HG02852 (cell line): ENCODE measurements around the gene OSBPL1A.

Experiments
- ATAC-seq: cut with Tn5 transposase; IDR thresholded peaks from one replicate; pipeline ENCODE4 v1.9.1; 2021; ENCODE audit warnings: mild to moderate bottlenecking, moderate library complexity; ENCODE audit not compliant: unreplicated experiment

OSBPL1A gene

DNA sequence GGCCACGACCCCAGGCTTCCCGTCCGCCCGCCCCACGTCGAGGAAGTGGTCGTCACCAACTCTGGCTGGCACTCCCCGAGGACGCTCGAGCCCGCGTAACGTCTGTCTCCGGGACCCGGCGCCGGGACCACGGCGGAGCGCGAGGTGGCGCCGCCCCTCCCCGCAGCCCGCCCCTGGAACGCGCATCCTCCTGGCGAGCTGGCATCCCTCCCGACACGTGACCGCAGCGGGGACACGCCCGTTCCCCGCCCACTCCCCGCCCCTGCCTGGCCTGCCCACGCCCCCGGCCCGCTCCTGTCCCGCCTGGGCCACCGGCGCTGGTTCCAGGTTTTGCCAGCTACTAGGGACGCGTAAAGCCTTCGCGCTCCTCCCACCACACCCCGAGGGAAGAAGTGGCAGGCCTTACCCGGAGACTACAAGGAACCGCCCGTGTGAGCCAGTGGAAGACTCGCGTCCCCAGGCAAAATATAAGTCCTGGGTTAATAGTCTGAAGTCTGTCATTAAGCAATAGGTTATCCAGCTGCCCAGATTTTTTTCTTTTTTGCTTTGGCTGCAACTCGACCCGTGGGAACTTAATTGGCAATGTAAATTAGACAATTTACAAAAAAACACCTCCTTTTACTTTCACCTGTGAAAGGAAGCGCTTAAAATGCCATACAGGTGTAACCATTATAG lies at the start of gene OSBPL1A:
TSS of gene OSBPL1A (minus strand) at position 131 of the 675 bp plus-strand sequence. CDS start 20,291 bp downstream, outside the sequence.
- no peak for ATAC-seq

DNA sequence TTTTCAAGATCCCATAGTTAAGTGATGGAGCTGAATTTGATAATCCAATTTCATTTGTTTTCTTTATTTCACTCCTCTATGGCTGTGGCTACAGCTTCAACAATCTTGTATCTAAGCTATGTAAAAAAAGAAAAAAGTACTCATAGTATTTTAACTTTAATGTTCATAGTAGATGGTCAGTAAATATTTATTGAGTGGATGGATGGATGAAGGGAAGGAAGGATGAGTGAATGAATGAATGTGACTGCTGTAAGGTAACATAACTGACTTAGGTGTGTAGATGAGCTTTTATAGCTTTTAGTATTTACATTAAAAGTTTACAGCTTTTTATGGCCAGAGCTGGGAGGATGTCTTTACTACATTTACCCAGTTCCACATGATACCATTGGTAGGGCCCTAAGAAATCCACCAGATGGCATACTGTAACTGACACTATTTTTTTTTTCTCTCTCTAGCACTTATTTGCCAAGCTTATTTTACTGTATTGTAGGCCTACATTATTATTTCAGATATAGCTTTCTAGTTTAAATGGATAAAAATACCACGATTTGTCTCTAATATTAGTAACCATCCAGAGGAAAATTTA lies 49.4 kb upstream of the OSBPL1A start:
- ATAC-seq = no peak

DNA sequence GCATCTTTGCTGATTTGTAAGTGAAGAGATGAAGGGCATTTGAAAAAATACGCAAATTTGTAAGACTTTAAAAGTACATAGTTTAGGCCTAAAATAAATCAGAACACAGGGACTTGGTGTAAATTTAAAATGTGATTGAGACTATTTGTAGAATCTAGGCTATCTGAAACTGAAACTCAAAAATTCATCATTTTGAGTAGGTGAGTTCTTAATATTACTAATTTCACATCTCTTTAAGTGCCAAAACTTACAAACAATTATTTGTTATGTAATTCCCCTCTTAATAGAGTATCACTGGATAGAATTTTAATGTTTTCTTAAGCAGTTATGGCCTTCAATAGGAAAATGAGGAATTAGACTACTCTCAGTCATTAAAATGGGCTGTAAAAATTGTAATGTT lies 48.8 kb upstream of the OSBPL1A start:
- peak; percentile 60 for ATAC-seq

DNA sequence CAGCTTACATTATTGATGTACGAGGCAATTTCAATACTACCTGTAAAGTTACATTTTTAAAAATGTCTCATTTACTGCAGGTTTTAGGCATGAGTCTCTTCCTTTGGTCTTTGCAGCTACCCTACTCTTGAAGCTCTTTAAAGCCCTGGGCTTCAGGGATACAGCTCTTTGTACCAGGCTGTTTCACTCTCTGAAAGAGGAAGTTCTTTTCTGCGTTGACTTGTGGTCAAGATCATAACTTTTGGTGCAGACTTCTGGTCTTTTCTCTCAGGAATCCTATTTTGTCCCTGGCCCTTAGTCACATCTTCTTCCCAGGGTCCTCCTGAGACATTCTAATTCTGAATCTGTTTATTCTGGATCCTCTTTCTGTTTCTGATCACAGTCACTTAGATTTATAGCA lies 46.2 kb upstream of the OSBPL1A start:
- peak; percentile 71 for ATAC-seq

GRCh38 chr18:24436939-24437338 lies 39.3 kb upstream of the OSBPL1A start:
- ATAC-seq = no peak

DNA sequence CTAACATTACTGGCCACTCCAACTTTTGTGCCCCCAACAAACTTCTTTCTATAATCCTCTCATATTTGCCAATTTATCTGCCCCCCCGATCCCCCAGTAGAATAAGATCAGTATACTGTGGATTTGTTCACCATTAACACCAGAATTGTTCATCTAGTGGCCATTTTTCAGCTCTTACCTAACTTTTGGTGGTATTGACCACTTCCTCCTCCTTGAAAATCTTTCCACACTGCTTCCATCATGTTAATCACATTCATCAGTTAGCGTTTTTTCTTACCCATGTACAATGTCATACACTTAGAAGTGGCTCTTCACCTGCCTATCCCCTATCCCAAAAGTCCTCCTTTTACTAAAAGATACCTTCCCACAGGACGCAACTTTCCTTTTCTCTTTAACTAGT lies 35.0 kb upstream of the OSBPL1A start:
- ATAC-seq = no peak

GRCh38 chr18:24429188-24429587 lies 31.6 kb upstream of the OSBPL1A start:
- ATAC-seq = no peak

DNA sequence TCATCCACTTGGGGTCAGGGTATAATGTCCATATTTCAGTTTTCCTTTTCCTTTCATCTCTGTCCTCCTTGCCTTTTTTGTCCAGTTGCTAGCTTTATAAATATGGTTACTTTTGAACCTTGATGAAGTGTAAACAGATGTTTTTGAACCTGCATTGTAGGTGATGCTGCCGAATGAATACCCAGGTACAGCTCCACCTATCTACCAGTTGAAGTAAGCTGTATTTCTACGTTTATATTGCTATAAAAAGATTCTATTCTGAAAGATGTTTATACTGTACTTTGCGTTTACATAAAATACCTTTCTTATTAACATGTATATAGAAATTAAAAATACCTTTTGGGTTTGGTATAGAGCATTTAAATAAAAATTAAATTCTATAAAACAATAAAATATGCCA lies 31.1 kb upstream of the OSBPL1A start:
- ATAC-seq = no peak

GRCh38 chr18:24427484-24427883 lies 29.9 kb upstream of the OSBPL1A start:
- ATAC-seq = no peak

DNA sequence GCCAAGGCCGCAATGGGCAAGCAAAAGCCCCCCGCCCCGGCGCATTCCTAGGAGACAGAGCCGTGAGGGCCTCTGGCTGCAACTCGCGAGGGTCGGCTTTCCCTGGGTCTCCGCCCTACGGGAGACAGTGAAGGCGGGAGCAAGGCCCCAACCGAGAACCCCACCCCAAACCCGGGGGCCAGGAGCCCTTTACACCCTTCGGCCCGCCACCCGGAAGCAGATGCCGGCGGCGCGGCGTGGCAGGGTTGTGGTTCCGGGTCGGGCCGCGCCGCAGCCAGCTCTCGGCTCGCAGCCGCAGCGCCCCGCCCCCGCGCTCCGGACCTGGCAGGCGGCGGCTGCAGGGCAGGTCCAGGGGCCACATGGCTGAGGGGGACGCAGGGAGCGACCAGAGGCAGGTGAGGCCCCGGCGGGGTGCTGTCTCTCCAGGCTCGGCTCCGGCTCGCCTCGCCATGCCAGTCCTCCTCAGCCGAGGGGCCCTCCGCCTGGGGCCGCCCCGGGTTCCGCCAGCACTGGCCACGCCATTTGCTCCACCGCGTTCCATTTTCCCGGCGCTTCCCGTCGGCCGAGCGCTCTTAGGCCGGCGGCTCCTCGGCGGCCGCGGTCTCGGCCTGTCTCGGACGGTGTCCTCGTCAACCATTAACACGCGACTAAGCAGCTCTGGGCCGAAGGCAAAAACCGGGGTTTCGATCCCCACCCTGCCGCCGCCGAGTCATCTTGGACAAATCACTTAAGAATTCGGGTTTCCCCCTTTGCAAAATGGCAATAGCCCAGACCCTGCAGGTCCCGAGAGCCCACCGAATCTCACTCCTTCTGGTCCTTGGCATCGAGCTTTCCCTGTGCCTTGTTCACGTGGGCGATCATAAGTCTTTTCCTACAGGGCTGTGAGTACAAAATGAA lies 29.0 kb upstream of the OSBPL1A start, which contains the start of gene IMPACT:
TSS of gene IMPACT (plus strand) at position 273 of the 897 bp plus-strand sequence. CDS start at position 360, 87 bp downstream.
- ATAC-seq = peak; percentile 96

GRCh38 chr18:24426073-24426397 lies 28.4 kb upstream of the OSBPL1A start:
- no peak for ATAC-seq

DNA sequence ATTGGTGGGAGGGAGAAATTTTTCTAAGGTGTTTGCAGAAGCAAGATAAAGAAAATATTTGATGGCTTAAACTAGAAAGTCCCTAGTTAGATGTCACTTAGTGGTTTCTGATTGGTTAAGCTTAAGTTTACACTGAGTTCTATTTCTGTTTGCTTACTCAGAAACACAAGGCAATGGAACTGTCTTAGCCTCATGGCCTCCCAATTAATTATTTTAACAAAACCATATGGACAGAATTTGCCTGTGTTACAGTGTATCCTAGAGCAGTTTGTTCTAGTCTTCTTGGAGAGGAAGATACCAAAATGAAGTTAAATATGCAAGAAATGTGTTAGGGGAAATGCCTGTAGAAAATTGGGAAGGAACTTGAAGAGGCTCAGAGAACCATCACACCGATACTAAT lies 24.2 kb upstream of the OSBPL1A start:
- no peak for ATAC-seq

- no peak for ATAC-seq
Observed at GRCh38 chr18:24420551-24420950, 22.9 kb upstream of the OSBPL1A start.

GRCh38 chr18:24417480-24417879 lies 19.9 kb upstream of the OSBPL1A start:
- ATAC-seq = no peak

DNA sequence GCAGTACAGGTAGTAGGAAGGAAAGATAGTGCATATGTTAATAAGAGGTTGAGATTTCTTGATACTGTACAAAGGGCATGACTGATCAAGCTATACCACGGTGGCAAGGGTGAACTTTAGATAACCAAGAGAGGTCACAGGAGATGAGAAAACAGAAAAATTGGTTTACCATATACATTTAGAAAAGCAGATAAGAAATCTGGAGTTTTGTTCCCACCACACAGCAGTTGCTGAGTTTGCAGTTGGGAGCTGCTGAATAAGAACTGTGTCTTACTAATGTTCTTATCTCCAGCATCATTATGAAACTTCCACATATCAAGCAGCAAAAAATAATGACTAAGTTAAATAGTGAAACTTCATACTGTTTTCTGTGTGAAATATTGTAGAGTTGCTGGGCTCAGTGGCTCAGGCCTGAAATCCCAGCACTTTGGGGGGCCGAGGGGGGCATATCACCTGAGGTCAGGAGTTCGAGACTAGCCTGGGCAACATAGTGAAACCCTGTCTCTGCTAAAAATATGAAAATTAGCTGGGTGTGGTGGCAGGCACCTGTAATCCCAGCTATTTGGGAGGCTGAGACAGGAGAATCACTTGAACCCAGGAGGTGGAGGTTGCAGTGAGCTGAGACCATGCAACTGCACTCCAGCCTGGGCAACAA lies 16.9 kb upstream of the OSBPL1A start:
- peak; percentile 87 for ATAC-seq

GRCh38 chr18:24413148-24413547 lies 15.5 kb upstream of the OSBPL1A start:
- ATAC-seq = no peak

- no peak for ATAC-seq
Observed at GRCh38 chr18:24408496-24408895, 10.9 kb upstream of the OSBPL1A start.

GRCh38 chr18:24404591-24404990 lies 7.0 kb upstream of the OSBPL1A start:
- no peak for ATAC-seq

- ATAC-seq = no peak
Observed at GRCh38 chr18:24403076-24403475, 5.5 kb upstream of the OSBPL1A start.

GRCh38 chr18:24402209-24402785 lies 4.7 kb upstream of the OSBPL1A start:
- ATAC-seq = no peak

DNA sequence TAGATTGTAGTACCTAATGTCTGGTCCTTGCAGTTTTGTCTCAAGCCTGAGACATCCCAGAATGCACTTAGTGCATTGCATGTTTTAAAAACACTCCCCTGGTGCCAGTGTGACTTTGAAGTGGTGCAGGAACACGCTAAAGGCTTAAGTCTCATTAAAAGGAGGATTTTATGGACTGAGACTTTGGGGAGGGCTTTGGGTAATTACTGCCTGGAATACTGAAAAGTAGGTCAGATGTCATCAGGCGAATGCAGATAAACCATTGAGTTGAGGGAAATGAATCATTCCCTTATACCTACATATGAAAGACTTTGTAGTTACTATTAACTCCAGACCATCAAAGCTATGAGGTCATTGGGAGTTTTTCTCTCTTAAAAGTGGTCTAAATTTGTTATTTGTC lies 3.0 kb upstream of the OSBPL1A start:
- no peak for ATAC-seq
